GM19238 (cell line): ENCODE results near the gene CXXC1.
"Not testable (repeated sequence)": the region's sequence is repeated elsewhere in the genome, so short reads cannot be mapped to it uniquely, and the experiment has no call there.

Experiments used
- DNase-seq: peaks from one replicate; pipeline ENCODE4 v3.0.0; 2011; ENCODE audit warnings: low spot score; ENCODE audit not compliant: insufficient read length

CXXC1 gene

GRCh38 chr18:50298443-50299284 lies 11.2 kb upstream of the CXXC1 start:
- no peak for DNase-seq

GRCh38 chr18:50297621-50298442 lies 10.3 kb upstream of the CXXC1 start:
- DNase-seq = peak; percentile 68

GRCh38 chr18:50293039-50293438 lies 5.5 kb upstream of the CXXC1 start:
- no peak for DNase-seq

GRCh38 chr18:50289108-50289443 lies 1.6 kb upstream of the CXXC1 start:
- DNase-seq = no peak

- DNase-seq = not testable (repeated sequence)
These were observed 1.0 kb upstream of the CXXC1 start for GRCh38 chr18:50288348-50289107.

GRCh38 chr18:50287028-50287440 lies 458 bp downstream of the CXXC1 start:
- no peak for DNase-seq

- no peak for DNase-seq
These were observed 983 bp downstream of the CXXC1 start for GRCh38 chr18:50286391-50287027.

GRCh38 chr18:50285631-50286321 lies 1.7 kb downstream of the CXXC1 start:
- no peak for DNase-seq

- DNase-seq = no peak
These were observed 2.4 kb downstream of the CXXC1 start for GRCh38 chr18:50285071-50285470.

- DNase-seq = no peak
These were observed 3.1 kb downstream of the CXXC1 start for GRCh38 chr18:50284255-50284885.

- no peak for DNase-seq
These were observed 3.9 kb downstream of the CXXC1 start for GRCh38 chr18:50283469-50284209.

- DNase-seq = no peak
These were observed 4.8 kb downstream of the CXXC1 start for GRCh38 chr18:50282521-50283335.

- DNase-seq = no peak
These were observed 5.4 kb downstream of the CXXC1 start for GRCh38 chr18:50281972-50282520.

- peak; percentile 95 for DNase-seq
These were observed 6.1 kb downstream of the CXXC1 start, which contains the start of gene MBD1 for GRCh38 chr18:50281295-50281971. MBD1 (minus strand) TSS chr18:50281523; CDS start chr18:50279992, 1,531 bp downstream.

GRCh38 chr18:50280707-50281294 lies 6.7 kb downstream of the CXXC1 start:
- no peak for DNase-seq

- DNase-seq = no peak
These were observed 7.7 kb downstream of the CXXC1 start for GRCh38 chr18:50279752-50280151.

GRCh38 chr18:50277942-50278341 lies 9.6 kb downstream of the CXXC1 start:
- DNase-seq = no peak
